Upper lobe of left lung (tissue), 4 donors: ENCODE measurements around the gene TNS3.

Experiments
- POLR2A ChIP-seq, 4 donors: fragments of 450-650 bp; IDR thresholded peaks; one replicate each; pipeline ENCODE4 v1.5.1; 2016 to 2017; ENCODE audit warnings: antibody characterized with exemption in 4 of 4, mild to moderate bottlenecking in 2 of 4
- TF ChIP-seq, protein P1 (sequence below), 6 experiments: fragments of 450-650 bp in 4 of 6; fragments of 200-600 bp in 2 of 6; sonication (generic) in 2 of 6; IDR thresholded peaks; one replicate each; pipeline ENCODE4 v1.5.1; 2016 to 2019; ENCODE audit warnings: antibody characterized with exemption in 6 of 6

- TF ChIP-seq, protein P1, sequence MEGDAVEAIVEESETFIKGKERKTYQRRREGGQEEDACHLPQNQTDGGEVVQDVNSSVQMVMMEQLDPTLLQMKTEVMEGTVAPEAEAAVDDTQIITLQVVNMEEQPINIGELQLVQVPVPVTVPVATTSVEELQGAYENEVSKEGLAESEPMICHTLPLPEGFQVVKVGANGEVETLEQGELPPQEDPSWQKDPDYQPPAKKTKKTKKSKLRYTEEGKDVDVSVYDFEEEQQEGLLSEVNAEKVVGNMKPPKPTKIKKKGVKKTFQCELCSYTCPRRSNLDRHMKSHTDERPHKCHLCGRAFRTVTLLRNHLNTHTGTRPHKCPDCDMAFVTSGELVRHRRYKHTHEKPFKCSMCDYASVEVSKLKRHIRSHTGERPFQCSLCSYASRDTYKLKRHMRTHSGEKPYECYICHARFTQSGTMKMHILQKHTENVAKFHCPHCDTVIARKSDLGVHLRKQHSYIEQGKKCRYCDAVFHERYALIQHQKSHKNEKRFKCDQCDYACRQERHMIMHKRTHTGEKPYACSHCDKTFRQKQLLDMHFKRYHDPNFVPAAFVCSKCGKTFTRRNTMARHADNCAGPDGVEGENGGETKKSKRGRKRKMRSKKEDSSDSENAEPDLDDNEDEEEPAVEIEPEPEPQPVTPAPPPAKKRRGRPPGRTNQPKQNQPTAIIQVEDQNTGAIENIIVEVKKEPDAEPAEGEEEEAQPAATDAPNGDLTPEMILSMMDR (IDR thresholded peaks at IDR 0.05) = no peak
- TF ChIP-seq POLR2A (IDR thresholded peaks at IDR 0.05) = no peak
Observed at GRCh38 chr7:47411281-47411869, 170.5 kb downstream of the TNS3 start.
